Measurements from ENCODE around the gene NACC2.
"Not testable (repeated sequence)": the region's sequence is repeated elsewhere in the genome, so short reads cannot be mapped to it uniquely, and the experiment has no call there.

NACC2 gene

GRCh38 chr9:136026943-136027289 lies 68.2 kb downstream of the NACC2 start:
- in situ Hi-C loops (cut with MboI; ENCODE audit: low sequenced_read_pairs), result not testable (repeated sequence)

- in situ Hi-C loops (cut with MboI; ENCODE audit: low sequenced_read_pairs), result no loop called here
Measured at GRCh38 chr9:136026266-136026942, 68.7 kb downstream of the NACC2 start.

DNA sequence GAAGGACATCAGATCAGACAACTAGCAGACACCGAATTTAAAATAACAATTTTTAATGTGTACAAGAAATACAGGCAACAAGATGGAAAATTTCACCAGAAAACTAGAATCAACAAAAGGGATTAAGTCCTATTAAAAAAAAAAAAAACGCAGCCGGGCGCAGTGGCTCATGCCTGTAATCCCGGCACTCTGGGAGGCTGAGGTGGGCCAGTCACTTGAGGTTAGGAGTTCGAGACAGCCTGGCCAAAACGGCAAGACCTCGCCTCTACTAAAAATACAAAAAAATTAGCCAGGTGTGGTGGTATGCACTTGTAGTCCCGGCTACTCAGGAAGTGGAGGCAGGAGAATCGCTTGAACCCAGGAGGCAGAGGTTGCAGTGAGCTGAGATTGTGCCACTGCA lies 69.6 kb downstream of the NACC2 start:
- in situ Hi-C loops (cut with MboI; ENCODE audit: low sequenced_read_pairs), result no loop called here

DNA sequence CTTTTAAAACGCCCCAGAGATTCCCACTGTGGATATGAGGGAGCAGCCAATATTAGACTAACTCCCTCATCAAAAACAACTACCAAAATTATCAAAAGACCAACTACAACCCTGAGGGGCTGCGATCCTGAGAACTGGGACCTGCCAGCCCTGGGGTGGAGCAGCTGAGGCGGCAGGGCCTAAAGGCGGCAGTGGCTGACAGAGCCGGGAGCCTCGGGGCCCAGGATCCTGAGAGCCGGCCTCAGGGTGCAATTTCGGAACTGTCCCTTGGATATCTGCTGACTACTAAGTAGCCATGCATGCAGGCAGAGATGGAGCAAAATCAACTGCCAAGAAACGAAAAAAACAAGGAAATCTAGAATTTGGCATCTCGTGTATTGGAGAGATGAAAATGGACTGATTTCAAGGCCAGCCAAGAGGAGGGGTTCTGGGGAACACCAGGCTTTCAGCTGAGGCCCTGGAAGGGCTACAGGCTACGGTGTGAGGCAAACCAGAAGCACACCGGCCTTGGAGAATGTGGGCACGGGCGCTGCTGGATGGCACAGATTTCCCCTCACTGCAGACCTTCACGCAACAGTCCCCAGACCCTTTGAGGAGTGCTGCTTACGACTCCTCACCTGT lies 70.3 kb downstream of the NACC2 start:
- in situ Hi-C loops (cut with MboI; ENCODE audit: low sequenced_read_pairs), result no loop called here

- in situ Hi-C loops (cut with MboI; ENCODE audit: low sequenced_read_pairs), result no loop called here
Measured at GRCh38 chr9:136024286-136024685, 70.8 kb downstream of the NACC2 start.

- in situ Hi-C loops (cut with MboI; ENCODE audit: low sequenced_read_pairs), result no loop called here
Measured at GRCh38 chr9:136023410-136024225, 71.5 kb downstream of the NACC2 start.

GRCh38 chr9:136022731-136023409 lies 72.2 kb downstream of the NACC2 start:
- in situ Hi-C loops (cut with MboI; ENCODE audit: low sequenced_read_pairs), result no loop called here

DNA sequence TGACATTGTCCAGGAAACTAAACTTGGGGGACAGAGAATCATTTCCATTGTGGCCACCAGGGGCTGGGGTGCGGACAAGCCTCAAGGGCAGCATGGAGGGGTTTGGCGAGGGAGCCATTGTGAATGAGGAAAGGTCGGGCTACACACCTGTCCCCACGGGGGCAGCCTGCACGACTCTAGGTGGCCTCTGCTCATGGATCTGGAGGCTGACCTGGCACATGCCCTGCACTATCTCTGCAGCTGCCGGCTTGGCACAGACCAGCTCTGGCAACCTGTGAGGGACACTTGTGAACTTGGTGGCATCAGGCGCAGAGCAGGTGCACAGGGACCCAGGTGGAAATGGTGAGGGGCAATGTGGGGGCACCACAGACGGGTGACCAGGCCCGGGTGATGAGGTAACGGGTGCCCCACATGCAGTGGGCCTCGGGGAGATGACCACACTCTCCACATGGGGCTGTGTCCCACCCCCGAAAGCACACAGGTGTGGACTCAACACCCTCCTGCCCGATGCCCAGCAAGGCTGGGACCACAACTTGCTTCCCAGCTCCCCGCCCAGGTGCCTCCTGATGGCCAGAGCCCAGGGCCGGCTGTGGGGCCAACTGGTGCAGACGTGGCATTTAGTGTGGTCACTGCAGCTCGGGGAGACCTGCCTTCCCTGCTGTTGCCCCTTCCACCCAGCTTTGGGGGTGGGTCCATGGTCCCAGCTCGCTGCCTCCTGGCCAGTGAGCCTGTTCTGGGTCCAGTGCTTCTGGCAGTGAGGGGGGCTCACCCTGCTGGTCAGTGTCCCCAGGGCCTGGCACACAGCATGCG lies 73.0 kb downstream of the NACC2 start:
- in situ Hi-C loops (cut with MboI; ENCODE audit: low sequenced_read_pairs), result no loop called here

GRCh38 chr9:136021171-136021871 lies 73.8 kb downstream of the NACC2 start:
- in situ Hi-C loops (cut with MboI; ENCODE audit: low sequenced_read_pairs), result no loop called here

DNA sequence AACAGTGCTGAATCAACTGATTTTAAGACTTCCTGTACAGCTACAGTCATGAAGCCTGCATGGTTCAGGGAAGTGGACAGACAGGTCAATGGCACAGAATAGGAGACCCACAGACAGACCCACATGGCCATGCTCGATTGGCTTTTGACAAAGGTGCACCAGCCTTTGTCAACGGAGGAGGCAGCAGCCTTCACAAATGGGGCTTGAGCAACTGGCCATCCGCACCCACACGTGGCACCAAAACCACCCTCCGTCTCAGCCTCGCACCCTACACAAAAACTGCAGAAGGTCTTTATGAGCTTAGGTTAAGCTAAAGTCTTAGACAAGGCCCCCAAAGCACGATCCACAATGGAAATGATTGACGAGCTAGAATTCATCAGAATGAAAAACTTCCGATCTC lies 74.4 kb downstream of the NACC2 start:
- in situ Hi-C loops (cut with MboI; ENCODE audit: low sequenced_read_pairs), result no loop called here

DNA sequence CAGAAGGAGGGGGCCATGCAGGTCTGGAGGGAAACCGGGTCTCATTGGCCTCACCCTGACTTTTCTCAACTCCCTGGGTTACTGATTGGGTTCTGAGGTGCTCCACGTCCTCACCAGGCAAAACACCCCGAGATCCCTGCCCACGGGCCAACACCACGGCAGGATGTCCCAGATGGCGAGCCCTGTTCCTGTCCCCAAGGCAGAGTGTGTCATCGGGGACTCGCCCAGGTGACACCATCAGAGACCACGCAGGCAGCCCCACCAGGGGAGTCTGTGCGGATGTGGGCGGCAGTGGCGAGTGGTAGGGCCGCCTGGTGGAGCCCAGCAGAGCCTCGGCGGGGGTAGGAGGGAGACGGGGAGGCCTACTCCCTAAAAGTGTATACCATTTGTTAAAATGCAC lies 74.9 kb downstream of the NACC2 start:
- in situ Hi-C loops (cut with MboI; ENCODE audit: low sequenced_read_pairs), result no loop called here

GRCh38 chr9:136019681-136020060 lies 75.4 kb downstream of the NACC2 start:
- in situ Hi-C loops (cut with MboI; ENCODE audit: low sequenced_read_pairs), result no loop called here

GRCh38 chr9:136019041-136019680 lies 75.9 kb downstream of the NACC2 start:
- in situ Hi-C loops (cut with MboI; ENCODE audit: low sequenced_read_pairs), result no loop called here

DNA sequence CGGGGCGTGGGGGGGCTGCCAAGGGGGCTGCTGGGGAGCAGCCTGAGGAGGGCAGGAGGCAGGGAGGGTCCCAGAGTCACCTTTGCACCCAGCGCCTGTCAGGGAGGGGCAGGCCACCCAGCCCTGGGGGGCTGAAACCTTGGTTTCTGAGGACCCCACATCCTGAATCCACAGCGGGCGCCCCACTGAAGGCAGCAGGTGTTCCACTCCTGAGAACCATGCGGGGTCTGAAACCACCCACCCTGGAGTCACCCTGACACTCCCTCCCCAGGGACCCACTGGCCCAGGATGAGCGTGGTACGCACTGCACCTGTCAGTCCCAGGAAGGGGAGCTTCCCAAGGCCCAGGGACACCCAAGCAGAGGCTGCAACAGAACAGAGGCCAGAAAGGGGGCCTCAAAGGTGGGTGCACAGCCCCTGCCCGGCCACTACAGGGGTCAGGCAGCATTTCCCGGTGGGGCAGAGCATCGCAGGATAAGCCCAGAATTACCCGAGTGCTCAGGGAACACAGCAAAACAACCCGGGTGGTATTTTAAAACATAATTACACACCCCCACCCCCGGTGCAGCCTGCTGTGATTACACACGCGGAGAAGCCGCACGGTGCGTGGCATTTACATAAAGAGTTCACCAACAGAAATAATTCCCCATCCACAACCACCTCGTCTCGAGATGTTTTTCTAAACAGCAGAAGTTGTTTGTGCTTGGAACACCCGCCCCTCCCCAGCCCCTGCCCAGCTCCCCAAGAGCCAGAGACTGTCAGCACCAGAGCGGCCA lies 76.6 kb downstream of the NACC2 start:
- in situ Hi-C loops (cut with MboI; ENCODE audit: low sequenced_read_pairs), result no loop called here

GRCh38 chr9:136017289-136018190 lies 77.5 kb downstream of the NACC2 start:
- in situ Hi-C loops (cut with MboI; ENCODE audit: low sequenced_read_pairs), result no loop called here

DNA sequence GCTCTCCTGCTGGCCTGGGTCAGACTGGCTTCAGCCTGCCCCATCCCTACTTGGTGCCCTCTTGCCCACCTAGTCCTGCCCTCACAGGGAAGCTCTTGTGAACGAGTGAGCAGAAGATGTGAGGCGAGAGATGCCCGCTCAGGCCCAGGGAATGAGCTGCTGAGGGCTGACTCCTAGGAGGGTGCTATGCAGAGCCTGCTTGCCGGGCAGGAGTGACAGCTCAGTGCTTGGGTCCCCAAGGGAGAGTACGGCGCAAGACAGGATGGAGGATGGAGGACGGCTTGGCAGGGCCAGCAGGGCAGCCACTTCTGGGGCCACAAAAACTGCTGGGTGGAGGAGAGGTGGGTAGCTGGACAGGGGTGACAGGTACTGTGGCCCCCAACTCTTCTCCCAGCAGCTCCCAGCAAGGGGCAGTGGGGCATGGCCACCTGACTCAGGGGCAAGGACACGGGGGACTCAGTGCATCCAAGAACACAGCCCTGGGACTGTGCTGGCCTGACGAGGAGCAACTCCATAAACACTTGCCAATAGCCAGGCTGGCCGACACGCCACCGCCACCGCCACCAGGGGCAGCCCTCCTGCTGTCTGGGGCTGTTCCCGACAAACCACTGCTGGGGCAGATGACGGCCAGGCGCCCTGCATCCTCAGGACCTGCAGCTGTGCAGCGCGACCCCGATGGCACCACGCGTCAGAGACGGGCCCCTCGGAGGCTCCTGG lies 78.4 kb downstream of the NACC2 start:
- in situ Hi-C loops (cut with MboI; ENCODE audit: low sequenced_read_pairs), result no loop called here

All from HL-60/S4 (cell line).